Activated CD8-positive, alpha-beta memory T cell treated with anti-CD3 and anti-CD28 coated beads for 24 hours (primary cell): ENCODE results near the gene ITFG2.

ENCODE experiments used
- DNase-seq: peaks from one replicate; pipeline ENCODE4 v3.0.0-alpha.2; 2020

Gene ITFG2

GRCh38 chr12:2795291-2796186 is 16.9 kb upstream of the ITFG2 start:
- peak; percentile 87 for DNase-seq

GRCh38 chr12:2796187-2796666 is 16.2 kb upstream of the ITFG2 start:
- DNase-seq, result no peak

GRCh38 chr12:2797721-2798418 is 14.6 kb upstream of the ITFG2 start:
- DNase-seq, result no peak

- no peak for DNase-seq
Measured at GRCh38 chr12:2800046-2800570, 12.4 kb upstream of the ITFG2 start.

GRCh38 chr12:2801044-2801783 is 11.3 kb upstream of the ITFG2 start:
- DNase-seq, result no peak

GRCh38 chr12:2803635-2804392 is 8.7 kb upstream of the ITFG2 start:
- DNase-seq, result no peak

GRCh38 chr12:2804393-2805142 is 7.9 kb upstream of the ITFG2 start:
- DNase-seq, result no peak

GRCh38 chr12:2805143-2805520 is 7.3 kb upstream of the ITFG2 start:
- no peak for DNase-seq

GRCh38 chr12:2806700-2807099 is 5.8 kb upstream of the ITFG2 start:
- DNase-seq, result no peak

- no peak for DNase-seq
Measured at GRCh38 chr12:2811801-2812200, 667 bp upstream of the ITFG2 start.

GRCh38 chr12:2813214-2814185 is 1.0 kb downstream of the ITFG2 start:
- no peak for DNase-seq

GRCh38 chr12:2819810-2820209 is 7.3 kb downstream of the ITFG2 start:
- no peak for DNase-seq

- DNase-seq, result no peak
Measured at GRCh38 chr12:2820432-2820831, 8.0 kb downstream of the ITFG2 start.

- no peak for DNase-seq
Measured at GRCh38 chr12:2823483-2823882, 11.0 kb downstream of the ITFG2 start.

GRCh38 chr12:2824541-2824940 is 12.1 kb downstream of the ITFG2 start:
- no peak for DNase-seq

- no peak for DNase-seq
Measured at GRCh38 chr12:2825132-2825531, 12.7 kb downstream of the ITFG2 start.

GRCh38 chr12:2826036-2826435 is 13.6 kb downstream of the ITFG2 start:
- DNase-seq, result no peak

GRCh38 chr12:2826721-2827515 is 14.4 kb downstream of the ITFG2 start:
- no peak for DNase-seq

- no peak for DNase-seq
Measured at GRCh38 chr12:2829275-2829674, 16.8 kb downstream of the ITFG2 start.
